ENCODE data around the gene FARSA.

DNA sequence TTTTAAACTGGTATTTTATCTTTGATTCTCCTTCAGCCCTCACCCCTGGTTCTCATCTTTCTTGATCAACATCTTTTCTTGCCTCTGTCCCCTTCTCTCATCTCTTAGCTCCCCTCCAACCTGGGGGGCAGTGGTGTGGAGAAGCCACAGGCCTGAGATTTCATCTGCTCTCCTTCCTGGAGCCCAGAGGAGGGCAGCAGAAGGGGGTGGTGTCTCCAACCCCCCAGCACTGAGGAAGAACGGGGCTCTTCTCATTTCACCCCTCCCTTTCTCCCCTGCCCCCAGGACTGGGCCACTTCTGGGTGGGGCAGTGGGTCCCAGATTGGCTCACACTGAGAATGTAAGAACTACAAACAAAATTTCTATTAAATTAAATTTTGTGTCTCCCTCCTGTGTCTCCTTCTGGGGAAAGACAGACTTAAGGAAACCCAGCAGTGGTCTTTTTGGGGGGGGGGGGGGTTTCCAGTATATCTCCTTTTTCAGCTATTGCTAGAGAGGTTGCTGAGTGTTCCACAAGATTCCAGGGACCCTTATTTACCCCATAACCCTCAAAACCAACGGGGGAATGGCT is 10.7 kb upstream of the FARSA start:
- TF ChIP-seq POLR2A (IDR thresholded peaks at IDR 0.05), result no peak
- TF ChIP-seq, protein P1, sequence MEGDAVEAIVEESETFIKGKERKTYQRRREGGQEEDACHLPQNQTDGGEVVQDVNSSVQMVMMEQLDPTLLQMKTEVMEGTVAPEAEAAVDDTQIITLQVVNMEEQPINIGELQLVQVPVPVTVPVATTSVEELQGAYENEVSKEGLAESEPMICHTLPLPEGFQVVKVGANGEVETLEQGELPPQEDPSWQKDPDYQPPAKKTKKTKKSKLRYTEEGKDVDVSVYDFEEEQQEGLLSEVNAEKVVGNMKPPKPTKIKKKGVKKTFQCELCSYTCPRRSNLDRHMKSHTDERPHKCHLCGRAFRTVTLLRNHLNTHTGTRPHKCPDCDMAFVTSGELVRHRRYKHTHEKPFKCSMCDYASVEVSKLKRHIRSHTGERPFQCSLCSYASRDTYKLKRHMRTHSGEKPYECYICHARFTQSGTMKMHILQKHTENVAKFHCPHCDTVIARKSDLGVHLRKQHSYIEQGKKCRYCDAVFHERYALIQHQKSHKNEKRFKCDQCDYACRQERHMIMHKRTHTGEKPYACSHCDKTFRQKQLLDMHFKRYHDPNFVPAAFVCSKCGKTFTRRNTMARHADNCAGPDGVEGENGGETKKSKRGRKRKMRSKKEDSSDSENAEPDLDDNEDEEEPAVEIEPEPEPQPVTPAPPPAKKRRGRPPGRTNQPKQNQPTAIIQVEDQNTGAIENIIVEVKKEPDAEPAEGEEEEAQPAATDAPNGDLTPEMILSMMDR (IDR thresholded peaks at IDR 0.05), result no peak
